Testis (tissue), 2 donors: ENCODE measurements around the gene ZNF35.

Experiments
- POLR2A ChIP-seq: fragments of 450-650 bp; IDR thresholded peaks from one replicate; pipeline ENCODE4 v1.6.1; 2017; ENCODE audit warnings: antibody characterized with exemption, mild to moderate bottlenecking, moderate library complexity
- TF ChIP-seq, protein P1 (sequence below), 3 experiments: fragments of 450-650 bp in 2 of 3; fragments of 200-600 bp in 1 of 3; sonication (generic) in 1 of 3; IDR thresholded peaks; one replicate each; pipeline ENCODE4 v1.5.1; 2016 to 2019; ENCODE audit warnings: antibody characterized with exemption in 3 of 3, mild to moderate bottlenecking in 2 of 3, moderate library complexity in 1 of 3

DNA sequence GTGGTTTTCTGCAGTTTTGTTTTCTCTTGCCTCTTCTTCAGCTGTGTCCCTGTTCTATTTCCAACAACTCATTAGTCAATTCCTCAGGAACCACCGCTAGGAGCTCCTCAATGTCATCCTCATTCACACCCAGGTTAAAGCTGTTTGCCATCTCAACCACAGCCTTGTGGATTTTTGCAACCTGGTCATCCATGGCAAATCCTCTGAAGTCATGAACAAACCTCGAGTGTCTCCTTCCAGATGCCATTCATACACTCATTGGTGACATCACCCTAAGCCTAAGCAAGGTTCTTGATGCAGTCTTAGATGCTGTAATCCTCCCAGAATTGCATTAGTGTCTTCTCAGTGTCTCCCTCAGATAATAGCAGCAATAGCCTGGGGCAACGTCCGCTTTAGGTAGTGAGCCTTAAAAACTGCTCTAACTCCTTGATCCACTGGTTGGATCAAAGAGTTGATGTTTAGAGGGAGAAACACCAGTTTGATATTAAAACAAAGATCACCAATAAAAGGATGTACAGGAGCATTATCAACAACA lies 32.5 kb downstream of the ZNF35 start:
- TF ChIP-seq, protein P1, sequence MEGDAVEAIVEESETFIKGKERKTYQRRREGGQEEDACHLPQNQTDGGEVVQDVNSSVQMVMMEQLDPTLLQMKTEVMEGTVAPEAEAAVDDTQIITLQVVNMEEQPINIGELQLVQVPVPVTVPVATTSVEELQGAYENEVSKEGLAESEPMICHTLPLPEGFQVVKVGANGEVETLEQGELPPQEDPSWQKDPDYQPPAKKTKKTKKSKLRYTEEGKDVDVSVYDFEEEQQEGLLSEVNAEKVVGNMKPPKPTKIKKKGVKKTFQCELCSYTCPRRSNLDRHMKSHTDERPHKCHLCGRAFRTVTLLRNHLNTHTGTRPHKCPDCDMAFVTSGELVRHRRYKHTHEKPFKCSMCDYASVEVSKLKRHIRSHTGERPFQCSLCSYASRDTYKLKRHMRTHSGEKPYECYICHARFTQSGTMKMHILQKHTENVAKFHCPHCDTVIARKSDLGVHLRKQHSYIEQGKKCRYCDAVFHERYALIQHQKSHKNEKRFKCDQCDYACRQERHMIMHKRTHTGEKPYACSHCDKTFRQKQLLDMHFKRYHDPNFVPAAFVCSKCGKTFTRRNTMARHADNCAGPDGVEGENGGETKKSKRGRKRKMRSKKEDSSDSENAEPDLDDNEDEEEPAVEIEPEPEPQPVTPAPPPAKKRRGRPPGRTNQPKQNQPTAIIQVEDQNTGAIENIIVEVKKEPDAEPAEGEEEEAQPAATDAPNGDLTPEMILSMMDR (IDR thresholded peaks at IDR 0.05): no peak
- TF ChIP-seq POLR2A: no peak
